Fibroblast of the aortic adventitia (primary cell): ENCODE measurements around the gene PRKAG2. TPM values are rescaled to one million over a fixed set of nuclear protein-coding genes. Genes with fewer than 3 reads are reported as not detected.

Experiments used
- DNase-seq: peaks from one replicate; pipeline ENCODE4 v3.0.0-alpha.2; 2010; ENCODE audit warnings: low read depth
- H3K4me3 ChIP-seq: 2 replicates; pipeline ENCODE4 v1.5.1; 2011; ENCODE audit warnings: low read depth, mild to moderate bottlenecking, control low read depth, low read length, moderate library complexity
- CTCF ChIP-seq: IDR thresholded peaks from 2 replicates; pipeline ENCODE4 v1.5.1; 2011; ENCODE audit warnings: mild to moderate bottlenecking, low read length, control low read depth, inconsistent platforms; ENCODE audit not compliant: insufficient read depth
- total RNA-seq: library from RNA; depleted of rRNA; stranded (reverse); fragments of >200 nt; gene quantifications from 2 replicates; pipeline ENCODE4 v1.2.3, GENCODE V29; 2012; ENCODE audit warnings: low replicate concordance

The PRKAG2 gene
- total RNA-seq, 1 donor = 10.0 TPM

GRCh38 chr7:151873402-151873965, 3.4 kb downstream of the PRKAG2 start:
- no peak overlapping the region for H3K4me3 ChIP-seq
- no peak for DNase-seq
- no peak for TF ChIP-seq CTCF

GRCh38 chr7:151872531-151873401, 4.1 kb downstream of the PRKAG2 start:
- no peak for DNase-seq
- no peak overlapping the region for H3K4me3 ChIP-seq
- TF ChIP-seq CTCF = no peak

- no peak for DNase-seq
- TF ChIP-seq CTCF = no peak
- H3K4me3 ChIP-seq = no peak overlapping the region
These were observed 5.0 kb downstream of the PRKAG2 start for GRCh38 chr7:151871904-151872303.

- no peak for TF ChIP-seq CTCF
- H3K4me3 ChIP-seq = no peak overlapping the region
- no peak for DNase-seq
These were observed 5.7 kb downstream of the PRKAG2 start for GRCh38 chr7:151871189-151871735.

- no peak for DNase-seq
- no peak overlapping the region for H3K4me3 ChIP-seq
- no peak for TF ChIP-seq CTCF
These were observed 6.7 kb downstream of the PRKAG2 start for GRCh38 chr7:151869968-151870918.

- no peak overlapping the region for H3K4me3 ChIP-seq
- no peak for DNase-seq
- no peak for TF ChIP-seq CTCF
These were observed 7.5 kb downstream of the PRKAG2 start for GRCh38 chr7:151869455-151869854.
